ENCODE data around the gene ZNF530.

ZNF530 gene

DNA sequence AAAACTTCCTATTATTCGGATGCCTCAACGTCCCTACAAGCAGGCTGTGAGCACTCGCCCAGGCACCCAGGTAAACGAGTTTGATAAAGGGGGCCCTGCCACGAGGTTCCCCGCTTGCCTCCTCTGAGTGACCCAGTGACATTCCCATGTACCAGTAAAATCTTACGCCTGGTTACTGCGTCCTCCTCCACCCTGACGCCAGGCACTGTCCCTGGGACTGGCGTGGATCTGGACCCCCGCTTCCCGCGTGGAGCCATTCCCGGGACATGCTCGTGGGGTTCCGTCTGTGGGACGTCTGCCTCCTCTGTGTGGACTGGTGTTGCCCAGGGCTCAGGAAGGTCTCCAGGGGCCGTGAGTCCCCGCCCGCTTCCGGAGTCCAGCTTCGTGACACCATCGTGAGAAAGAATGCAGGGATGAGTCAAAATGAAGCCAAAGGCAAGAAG lies 39.6 kb upstream of the ZNF530 start:
- Histone ChIP-seq H3K9me3 (peaks cover 6% of the 10 kb centered on the region), H3K27me3 (no peaks in the 10 kb centered on the region), H3K36me3 (peaks cover 14% of the 10 kb centered on the region), H3K4me3 (ENCODE audit: low read depth, low read length) (no peak overlapping the region), H3K4me1 (no peaks in the 10 kb centered on the region)
- TF ChIP-seq, protein P1, sequence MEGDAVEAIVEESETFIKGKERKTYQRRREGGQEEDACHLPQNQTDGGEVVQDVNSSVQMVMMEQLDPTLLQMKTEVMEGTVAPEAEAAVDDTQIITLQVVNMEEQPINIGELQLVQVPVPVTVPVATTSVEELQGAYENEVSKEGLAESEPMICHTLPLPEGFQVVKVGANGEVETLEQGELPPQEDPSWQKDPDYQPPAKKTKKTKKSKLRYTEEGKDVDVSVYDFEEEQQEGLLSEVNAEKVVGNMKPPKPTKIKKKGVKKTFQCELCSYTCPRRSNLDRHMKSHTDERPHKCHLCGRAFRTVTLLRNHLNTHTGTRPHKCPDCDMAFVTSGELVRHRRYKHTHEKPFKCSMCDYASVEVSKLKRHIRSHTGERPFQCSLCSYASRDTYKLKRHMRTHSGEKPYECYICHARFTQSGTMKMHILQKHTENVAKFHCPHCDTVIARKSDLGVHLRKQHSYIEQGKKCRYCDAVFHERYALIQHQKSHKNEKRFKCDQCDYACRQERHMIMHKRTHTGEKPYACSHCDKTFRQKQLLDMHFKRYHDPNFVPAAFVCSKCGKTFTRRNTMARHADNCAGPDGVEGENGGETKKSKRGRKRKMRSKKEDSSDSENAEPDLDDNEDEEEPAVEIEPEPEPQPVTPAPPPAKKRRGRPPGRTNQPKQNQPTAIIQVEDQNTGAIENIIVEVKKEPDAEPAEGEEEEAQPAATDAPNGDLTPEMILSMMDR (IDR thresholded peaks at IDR 0.05; ENCODE audit: low read depth, low read length), result no peak
- DNase-seq, result no peak

DNA sequence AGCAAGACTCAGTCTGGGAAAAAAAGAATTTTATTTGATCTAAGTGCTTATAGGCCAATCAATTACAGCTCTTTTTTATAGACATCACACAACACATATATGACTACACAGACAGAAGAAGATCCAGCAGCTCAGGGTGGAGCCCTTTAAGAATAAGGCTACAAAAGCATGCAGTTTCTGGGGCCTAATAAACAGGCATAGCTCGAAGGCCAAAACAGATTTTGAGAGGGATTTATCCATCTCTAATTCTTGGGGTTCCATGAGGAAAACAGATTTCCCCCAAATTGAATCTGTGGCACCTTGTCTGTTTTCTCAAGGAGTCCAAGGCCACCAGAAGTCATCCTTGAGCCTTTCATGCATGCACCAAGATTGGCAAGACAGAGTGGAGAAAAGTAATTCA lies 36.1 kb upstream of the ZNF530 start:
- TF ChIP-seq, protein P1 (IDR thresholded peaks at IDR 0.05; ENCODE audit: low read depth, low read length), result no peak
- DNase-seq, result no peak
- Histone ChIP-seq H3K36me3 (no peaks in the 10 kb centered on the region), H3K27me3 (no peaks in the 10 kb centered on the region), H3K4me1 (no peaks in the 10 kb centered on the region), H3K4me3 (ENCODE audit: low read depth, low read length) (no peak overlapping the region), H3K9me3 (peaks cover 16% of the 10 kb centered on the region)

DNA sequence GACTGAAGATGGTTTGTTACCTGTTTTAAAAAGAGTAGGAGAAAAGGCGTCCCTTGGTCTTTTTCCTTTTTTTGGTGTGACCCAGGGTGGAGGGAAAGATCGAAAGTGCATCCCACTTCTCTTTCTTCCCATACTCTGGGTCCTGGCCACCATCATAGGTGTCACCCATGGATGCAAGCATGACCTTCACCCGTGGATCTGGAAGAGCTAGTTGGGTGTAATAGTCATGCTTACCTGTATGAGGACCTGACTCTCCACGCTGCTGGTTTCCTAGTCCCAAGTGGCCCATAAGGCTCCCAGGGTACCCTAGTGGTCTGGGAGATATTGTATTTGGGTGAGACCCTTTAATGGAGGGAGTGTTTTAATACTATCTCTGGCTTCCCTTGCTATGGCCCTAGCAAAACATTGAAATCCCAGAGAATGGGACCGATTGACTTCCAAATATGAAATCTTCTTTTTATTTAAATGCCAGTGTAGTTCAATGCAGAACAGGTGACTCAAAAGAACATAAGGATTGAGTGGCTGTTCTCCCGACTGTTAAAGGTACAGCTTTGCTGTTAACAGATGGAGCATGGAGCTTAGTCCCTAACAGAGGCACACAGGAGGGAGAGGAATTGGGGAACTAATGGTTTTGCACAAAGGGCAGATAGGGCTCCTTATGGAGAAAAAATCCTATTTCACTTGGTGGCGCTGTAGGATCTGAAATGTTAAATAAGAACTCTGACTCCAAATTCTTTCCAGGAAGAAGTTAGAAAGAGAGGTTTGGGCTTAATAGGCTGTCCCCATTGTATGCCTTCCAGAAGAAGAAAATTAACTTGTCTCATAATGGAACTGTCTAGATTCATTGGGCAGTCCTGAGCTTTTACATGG lies 33.1 kb upstream of the ZNF530 start:
- peak; percentile 16 for DNase-seq
- Histone ChIP-seq H3K9me3 (peaks cover 13% of the 10 kb centered on the region), H3K36me3 (peaks cover under 1% of the 10 kb centered on the region), H3K4me1 (no peaks in the 10 kb centered on the region), H3K27me3 (no peaks in the 10 kb centered on the region), H3K4me3 (ENCODE audit: low read depth, low read length) (no peak overlapping the region)
- TF ChIP-seq, protein P1 (IDR thresholded peaks at IDR 0.05; ENCODE audit: low read depth, low read length), result no peak

DNA sequence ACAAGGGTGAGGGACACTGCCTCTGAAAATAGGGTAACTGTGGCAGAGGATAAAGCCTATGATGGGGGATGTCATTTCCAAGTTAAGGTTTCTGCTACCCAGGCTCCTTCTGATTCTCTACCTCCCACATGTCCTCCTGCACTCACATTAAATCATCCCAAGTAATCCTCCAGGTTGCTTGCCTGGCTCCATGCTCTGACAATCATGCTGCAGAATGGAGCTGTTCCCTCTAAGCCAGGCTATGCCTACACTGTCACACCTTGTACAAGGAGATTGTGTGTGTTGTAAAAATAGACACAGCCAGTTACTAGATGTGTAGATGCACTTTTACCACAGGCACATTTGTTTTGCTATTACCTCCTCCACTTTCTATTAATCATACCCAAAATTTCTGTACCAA lies 29.0 kb upstream of the ZNF530 start:
- peaks cover 38% of the 10 kb centered on the region for H3K36me3 ChIP-seq
- H3K9me3 ChIP-seq, result peaks cover 15% of the 10 kb centered on the region
- H3K27me3 ChIP-seq, result no peaks in the 10 kb centered on the region
- H3K4me3 ChIP-seq (ENCODE audit: low read depth, low read length), result no peak overlapping the region
- DNase-seq, result no peak
- H3K4me1 ChIP-seq, result no peaks in the 10 kb centered on the region
- TF ChIP-seq, protein P1 (IDR thresholded peaks at IDR 0.05; ENCODE audit: low read depth, low read length), result no peak

DNA sequence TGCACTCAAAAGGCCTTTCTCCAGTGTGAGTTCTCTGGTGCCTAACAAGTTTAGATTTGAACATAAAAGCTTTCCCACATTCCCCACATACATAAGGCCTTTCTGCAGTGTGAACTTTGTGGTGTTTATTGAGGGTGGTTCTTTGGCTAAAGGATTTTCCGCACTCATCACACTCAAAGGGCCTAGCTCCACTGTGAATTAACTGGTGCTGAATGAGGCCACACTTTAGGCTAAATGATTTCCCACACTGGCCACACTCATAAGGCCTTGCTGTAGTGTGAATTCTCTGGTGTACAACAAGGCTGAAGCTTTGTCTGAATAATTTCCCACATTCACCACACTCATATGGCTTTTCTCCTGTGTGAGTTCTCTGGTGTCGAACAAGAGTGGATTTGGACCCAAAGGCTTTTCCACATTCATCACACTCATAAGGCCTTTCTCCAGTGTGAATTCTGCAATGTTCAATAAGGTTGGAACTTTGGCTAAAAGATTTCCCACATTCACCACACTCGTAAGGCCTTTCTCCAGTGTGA lies 27.2 kb upstream of the ZNF530 start:
- H3K4me3 ChIP-seq (ENCODE audit: low read depth, low read length), result no peak overlapping the region
- no peak for DNase-seq
- peaks cover 5% of the 10 kb centered on the region; the same call in 1 of the 2 replicates for H3K9me3 ChIP-seq
- TF ChIP-seq, protein P1 (IDR thresholded peaks at IDR 0.05; ENCODE audit: low read depth, low read length), result no peak
- no peaks in the 10 kb centered on the region for H3K4me1 ChIP-seq
- H3K27me3 ChIP-seq, result no peaks in the 10 kb centered on the region
- H3K36me3 ChIP-seq, result peaks cover 47% of the 10 kb centered on the region

DNA sequence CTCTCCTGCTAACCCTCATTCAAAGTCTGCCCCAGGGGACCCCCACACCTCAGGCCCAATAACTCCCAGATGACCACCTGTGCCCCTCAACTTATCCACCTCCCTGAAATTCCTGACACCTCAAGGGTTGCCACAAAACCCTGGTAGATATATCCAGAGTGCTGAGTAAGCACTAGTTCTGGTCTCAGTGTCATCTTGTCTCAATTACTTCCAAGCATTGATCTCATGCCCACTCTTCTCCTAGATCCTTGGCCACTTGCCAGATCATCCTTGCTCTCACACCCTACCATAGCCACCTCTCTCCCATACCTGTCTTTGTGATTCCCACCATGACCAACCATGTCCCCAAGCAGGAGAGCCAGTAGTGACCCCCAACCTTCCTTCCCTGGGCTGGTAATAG lies 23.0 kb upstream of the ZNF530 start:
- no peaks in the 10 kb centered on the region for H3K27me3 ChIP-seq
- TF ChIP-seq, protein P1 (IDR thresholded peaks at IDR 0.05; ENCODE audit: low read depth, low read length), result no peak
- no peaks in the 10 kb centered on the region for H3K4me1 ChIP-seq
- peaks cover 46% of the 10 kb centered on the region for H3K36me3 ChIP-seq
- DNase-seq, result no peak
- H3K4me3 ChIP-seq (ENCODE audit: low read depth, low read length), result no peak overlapping the region
- H3K9me3 ChIP-seq, result peaks cover 4% of the 10 kb centered on the region; the same call in 1 of the 2 replicates

Measured in BE2C (cell line).